Stimulated activated naive B cell treated with anti-CD40 and anti-IgM and Interleukin-4, amounts not matched to agents 10 μg/mL and 1 μg/mL and 100 μg/mL, for 72 hours (primary cell): Measurements from ENCODE around the gene POU6F2.
"Not testable (repeated sequence)": the region's sequence is repeated elsewhere in the genome, so short reads cannot be mapped to it uniquely, and the experiment has no call there.

ENCODE experiments used
- ATAC-seq, 2 donors: fragments of 150-1000 bp; cut with Tn5 transposase; replicated peaks; 2 replicates each; pipeline ENCODE4 v1.10.0; 2021; ENCODE audit warnings: moderate library complexity in 1 of 2
- DNase-seq: peaks from one replicate; pipeline ENCODE4 v3.0.0; 2021
- H3K27ac Mint-ChIP-seq: one replicate; pipeline ENCODE4 v1.8.0; 2022; ENCODE audit warnings: mild to moderate bottlenecking, mixed read lengths
- H3K27me3 Mint-ChIP-seq, 2 donors: one replicate each; pipeline ENCODE4 v1.8.0; 2022; ENCODE audit warnings: mixed read lengths in 2 of 2
- H3K36me3 Mint-ChIP-seq, 2 donors: one replicate each; pipeline ENCODE4 v1.8.0; 2022; ENCODE audit warnings: mixed read lengths in 2 of 2, mild to moderate bottlenecking in 1 of 2
- H3K4me1 Mint-ChIP-seq, 2 donors: one replicate each; pipeline ENCODE4 v1.8.0; 2022; ENCODE audit warnings: mixed read lengths in 2 of 2, mild to moderate bottlenecking in 1 of 2
- H3K4me3 Mint-ChIP-seq, 2 donors: one replicate each; pipeline ENCODE4 v1.8.0; 2022; ENCODE audit warnings: mild to moderate bottlenecking in 2 of 2, mixed read lengths in 2 of 2, moderate library complexity in 1 of 2
- H3K9me3 Mint-ChIP-seq, 2 donors: one replicate each; pipeline ENCODE4 v1.8.0; 2022; ENCODE audit warnings: mixed read lengths in 2 of 2, mild to moderate bottlenecking in 1 of 2

POU6F2 gene

GRCh38 chr7:38951213-38951612, 26.5 kb upstream of the POU6F2 start:
- ATAC-seq (no peak), DNase-seq (no peak)
- H3K9me3 Mint-ChIP-seq = no peaks in the 10 kb centered on the region
- H3K4me1 Mint-ChIP-seq = no peaks in the 10 kb centered on the region
- no peak overlapping the region for H3K27ac Mint-ChIP-seq
- peaks cover 3 to 19% of the 10 kb centered on the region in 2 donors for H3K27me3 Mint-ChIP-seq
- no peaks in the 10 kb centered on the region for H3K36me3 Mint-ChIP-seq
- H3K4me3 Mint-ChIP-seq = no peak overlapping the region

GRCh38 chr7:38953227-38953626, 24.5 kb upstream of the POU6F2 start:
- Mint-ChIP-seq H3K9me3 (no peaks in the 10 kb centered on the region), H3K4me1 (no peaks in the 10 kb centered on the region), H3K4me3 (no peak overlapping the region), H3K27me3 (peaks cover 3 to 23% of the 10 kb centered on the region in 2 donors), H3K27ac (no peak overlapping the region), H3K36me3 (no peaks in the 10 kb centered on the region)
- ATAC-seq (no peak), DNase-seq (no peak)

GRCh38 chr7:38953971-38954370, 23.7 kb upstream of the POU6F2 start:
- no peaks in the 10 kb centered on the region for H3K4me1 Mint-ChIP-seq
- DNase-seq (no peak), ATAC-seq (no peak)
- H3K27me3 Mint-ChIP-seq = peaks cover 6 to 20% of the 10 kb centered on the region in 2 donors
- no peak overlapping the region for H3K4me3 Mint-ChIP-seq
- no peaks in the 10 kb centered on the region for H3K36me3 Mint-ChIP-seq
- H3K27ac Mint-ChIP-seq = no peak overlapping the region
- H3K9me3 Mint-ChIP-seq = no peaks in the 10 kb centered on the region

- H3K36me3 Mint-ChIP-seq = no peaks in the 10 kb centered on the region
- peaks cover 0 to 5% of the 10 kb centered on the region in 2 donors for H3K9me3 Mint-ChIP-seq
- no peak overlapping the region for H3K4me3 Mint-ChIP-seq
- H3K4me1 Mint-ChIP-seq = no peaks in the 10 kb centered on the region
- no peak overlapping the region for H3K27ac Mint-ChIP-seq
- DNase-seq (no peak), ATAC-seq (no peak)
- H3K27me3 Mint-ChIP-seq = peaks cover 12 to 27% of the 10 kb centered on the region in 2 donors
These were observed 21.8 kb upstream of the POU6F2 start for GRCh38 chr7:38955892-38956291.

- Mint-ChIP-seq H3K4me3 (no peak overlapping the region), H3K27ac (no peak overlapping the region), H3K36me3 (no peaks in the 10 kb centered on the region), H3K9me3 (peaks cover 6 to 11% of the 10 kb centered on the region in 2 donors), H3K4me1 (no peaks in the 10 kb centered on the region), H3K27me3 (peaks cover 7 to 9% of the 10 kb centered on the region in 2 donors)
- ATAC-seq = no peak
- DNase-seq = no peak
These were observed 15.7 kb upstream of the POU6F2 start for GRCh38 chr7:38962028-38962427.

GRCh38 chr7:38964921-38965320, 12.8 kb upstream of the POU6F2 start:
- DNase-seq (no peak), ATAC-seq (no peak)
- H3K27ac Mint-ChIP-seq = no peak overlapping the region
- H3K36me3 Mint-ChIP-seq = no peaks in the 10 kb centered on the region
- peaks cover 11 to 12% of the 10 kb centered on the region in 2 donors for H3K27me3 Mint-ChIP-seq
- no peak overlapping the region for H3K4me3 Mint-ChIP-seq
- no peaks in the 10 kb centered on the region for H3K4me1 Mint-ChIP-seq
- peaks cover 6 to 11% of the 10 kb centered on the region in 2 donors for H3K9me3 Mint-ChIP-seq

- Mint-ChIP-seq H3K9me3 (no peaks in the 10 kb centered on the region), H3K4me3 (no peak overlapping the region), H3K27ac (no peak overlapping the region), H3K36me3 (no peaks in the 10 kb centered on the region), H3K27me3 (peaks cover 46 to 51% of the 10 kb centered on the region in 2 donors), H3K4me1 (peaks cover 3 to 6% of the 10 kb centered on the region in 2 donors)
- DNase-seq = no peak
- no peak for ATAC-seq
These were observed 3.9 kb upstream of the POU6F2 start for GRCh38 chr7:38973760-38974159.

- ATAC-seq = no peak
These were observed 1.7 kb upstream of the POU6F2 start for GRCh38 chr7:38975944-38976392.

GRCh38 chr7:38978491-38978890, 782 bp downstream of the POU6F2 start:
- H3K4me3 Mint-ChIP-seq = no peak overlapping the region
- no peaks in the 10 kb centered on the region for H3K36me3 Mint-ChIP-seq
- H3K27me3 Mint-ChIP-seq = peaks cover 38 to 60% of the 10 kb centered on the region in 2 donors
- peaks cover 3 to 6% of the 10 kb centered on the region in 2 donors for H3K4me1 Mint-ChIP-seq
- DNase-seq (no peak), ATAC-seq (no peak)
- H3K27ac Mint-ChIP-seq = no peak overlapping the region
- H3K9me3 Mint-ChIP-seq = no peaks in the 10 kb centered on the region

More at GRCh38 chr7:38975944-38976392, 1.7 kb upstream of the POU6F2 start:
- no peak overlapping the region for H3K27ac Mint-ChIP-seq
- H3K4me3 Mint-ChIP-seq = peak overlapping the region in 1 of 2 donors; percentile 55
- peaks cover 3 to 6% of the 10 kb centered on the region in 2 donors for H3K4me1 Mint-ChIP-seq
- no peak for DNase-seq
- peaks cover 45 to 59% of the 10 kb centered on the region in 2 donors for H3K27me3 Mint-ChIP-seq
- no peaks in the 10 kb centered on the region for H3K36me3 Mint-ChIP-seq
- H3K9me3 Mint-ChIP-seq = no peaks in the 10 kb centered on the region

GRCh38 chr7:38992203-38992602, 14.5 kb downstream of the POU6F2 start:
- DNase-seq (no peak), ATAC-seq (no peak)
- H3K4me1 Mint-ChIP-seq = no peaks in the 10 kb centered on the region
- H3K9me3 Mint-ChIP-seq = peaks cover 0 to 3% of the 10 kb centered on the region in 2 donors
- H3K27ac Mint-ChIP-seq = no peak overlapping the region
- H3K4me3 Mint-ChIP-seq = no peak overlapping the region
- peaks cover 16 to 30% of the 10 kb centered on the region in 2 donors for H3K27me3 Mint-ChIP-seq
- no peaks in the 10 kb centered on the region for H3K36me3 Mint-ChIP-seq

GRCh38 chr7:39001595-39001994, 23.9 kb downstream of the POU6F2 start:
- no peak for DNase-seq
- H3K9me3 Mint-ChIP-seq = no peaks in the 10 kb centered on the region
- H3K27ac Mint-ChIP-seq = no peak overlapping the region
- ATAC-seq = no peak
- H3K4me1 Mint-ChIP-seq = no peaks in the 10 kb centered on the region
- H3K4me3 Mint-ChIP-seq = no peak overlapping the region
- peaks cover 0 to 9% of the 10 kb centered on the region in 2 donors for H3K27me3 Mint-ChIP-seq
- H3K36me3 Mint-ChIP-seq = no peaks in the 10 kb centered on the region

GRCh38 chr7:39002755-39003154, 25.0 kb downstream of the POU6F2 start:
- no peaks in the 10 kb centered on the region for H3K27me3 Mint-ChIP-seq
- no peaks in the 10 kb centered on the region for H3K36me3 Mint-ChIP-seq
- no peak for ATAC-seq
- no peaks in the 10 kb centered on the region for H3K4me1 Mint-ChIP-seq
- H3K9me3 Mint-ChIP-seq = no peaks in the 10 kb centered on the region
- H3K4me3 Mint-ChIP-seq = no peak overlapping the region
- H3K27ac Mint-ChIP-seq = no peak overlapping the region
- no peak for DNase-seq

- no peak for DNase-seq
- Mint-ChIP-seq H3K9me3 (no peaks in the 10 kb centered on the region), H3K36me3 (no peaks in the 10 kb centered on the region), H3K27me3 (no peaks in the 10 kb centered on the region), H3K4me3 (no peak overlapping the region), H3K4me1 (no peaks in the 10 kb centered on the region), H3K27ac (no peak overlapping the region)
- no peak for ATAC-seq
These were observed 27.3 kb downstream of the POU6F2 start for GRCh38 chr7:39005036-39005435.

- DNase-seq (no peak), ATAC-seq (no peak)
- no peaks in the 10 kb centered on the region for H3K27me3 Mint-ChIP-seq
These were observed 27.8 kb downstream of the POU6F2 start for GRCh38 chr7:39005461-39005860.

GRCh38 chr7:39013049-39013939, 35.6 kb downstream of the POU6F2 start:
- H3K27ac Mint-ChIP-seq, H3K4me3 Mint-ChIP-seq, H3K9me3 Mint-ChIP-seq, ATAC-seq, H3K36me3 Mint-ChIP-seq, DNase-seq, H3K4me1 Mint-ChIP-seq, H3K27me3 Mint-ChIP-seq: not testable (repeated sequence)

More at GRCh38 chr7:39005461-39005860, 27.8 kb downstream of the POU6F2 start:
- no peaks in the 10 kb centered on the region for H3K9me3 Mint-ChIP-seq
- H3K36me3 Mint-ChIP-seq = no peaks in the 10 kb centered on the region
- H3K4me3 Mint-ChIP-seq = no peak overlapping the region
- H3K4me1 Mint-ChIP-seq = no peaks in the 10 kb centered on the region
- no peak overlapping the region for H3K27ac Mint-ChIP-seq
